ENCODE data around the gene ZNF658.
"Not testable (repeated sequence)": the region's sequence is repeated elsewhere in the genome, so short reads cannot be mapped to it uniquely, and the experiment has no call there.

ZNF658 gene

GRCh38 chr9:66900490-66901131 is at the start of gene ZNF658:
TSS of gene ZNF658 (plus strand) at chr9:66900725. CDS start at chr9:66903562, 2,837 bp downstream.
- not testable (repeated sequence) for TF ChIP-seq CTCF (IDR thresholded peaks at IDR 0.05)

All from LNCAP (cell line).